ENCODE data around the gene ATOSB. TPM values are rescaled to one million over a fixed set of nuclear protein-coding genes. Genes with fewer than 3 reads are reported as not detected.

The ATOSB gene
- total and polyA plus RNA-seq, 2 experiments from 2014 or later = 2.3 to 6.1 TPM

DNA sequence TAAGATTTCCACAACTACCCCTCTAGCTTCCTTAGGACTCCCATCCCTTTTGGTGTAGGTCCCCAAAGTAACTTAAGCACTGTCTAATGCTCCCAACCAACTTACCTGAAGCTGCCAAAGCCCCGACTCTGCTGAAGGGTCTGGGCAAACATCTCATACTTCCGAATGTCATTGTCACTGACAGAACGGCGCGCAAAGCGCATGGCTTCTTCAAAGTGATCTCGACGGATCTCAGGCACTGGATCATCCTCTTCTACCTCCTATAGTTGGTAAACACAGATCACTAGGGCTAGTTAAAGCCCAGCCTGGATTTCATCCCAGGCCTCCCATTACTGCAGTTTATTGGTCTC is 58.4 kb downstream of the ATOSB start:
- H3K9me2 ChIP-seq (ENCODE audit: insufficient read depth) = no peaks in the 10 kb centered on the region
- no peak overlapping the region for H2AFZ ChIP-seq
- no peaks in the 10 kb centered on the region for H3K9me3 Mint-ChIP-seq
- DNase-seq (ENCODE audit: low spot score) = no peak
- H3K27ac Mint-ChIP-seq = no peak overlapping the region
- H3K4me3 Mint-ChIP-seq = no peak overlapping the region
- no peak overlapping the region for H3K4me3 ChIP-seq
- H3K36me3 Mint-ChIP-seq (ENCODE audit: low read depth) = peaks cover 99% of the 10 kb centered on the region
- no peaks in the 10 kb centered on the region; the same call in 1 of the 2 replicates for H3K79me2 ChIP-seq (replicated peaks; ENCODE audit: insufficient read depth)
- H3K4me1 Mint-ChIP-seq = no peaks in the 10 kb centered on the region
- H3K4me1 ChIP-seq (ENCODE audit: insufficient read depth) = no peaks in the 10 kb centered on the region
- TF ChIP-seq ZNF462 (CRISPR knock-in tag; IDR thresholded peaks at IDR 0.05) (no peak), CTCF (conservative IDR thresholded peaks at IDR 0.05; ENCODE audit: low read depth in 2 of 2) (no peak), NANOG (IDR thresholded peaks at IDR 0.05; ENCODE audit: borderline replicate concordance) (no peak), CREB1 (CRISPR knock-in tag; IDR thresholded peaks at IDR 0.05; ENCODE audit: low read depth) (no peak), ETS1 (IDR thresholded peaks at IDR 0.05) (no peak), EZH2 (IDR thresholded peaks at IDR 0.05; ENCODE audit: low read depth, unreplicated experiment) (no peak), ZNF331 (CRISPR knock-in tag; IDR thresholded peaks at IDR 0.05; ENCODE audit: low read depth) (no peak), STAT1 (IDR thresholded peaks at IDR 0.05; ENCODE audit: unreplicated experiment) (no peak), POLR2AphosphoS5 (IDR thresholded peaks at IDR 0.05; ENCODE audit: low read depth) (no peak), REST (IDR thresholded peaks at IDR 0.05; ENCODE audit: unreplicated experiment) (no peak), JUNB (IDR thresholded peaks at IDR 0.05; ENCODE audit: unreplicated experiment) (no peak), ZNF114 (CRISPR knock-in tag; IDR thresholded peaks at IDR 0.05) (no peak), EZH2phosphoT487 (IDR thresholded peaks at IDR 0.05; ENCODE audit: unreplicated experiment) (no peak)
- H3F3A ChIP-seq (replicated peaks; ENCODE audit: low read depth) = peaks cover 42% of the 10 kb centered on the region
- peaks cover 28% of the 10 kb centered on the region for H4K20me1 ChIP-seq (replicated peaks; ENCODE audit: insufficient read depth)
- H3K27me3 ChIP-seq (ENCODE audit: insufficient read depth) = no peaks in the 10 kb centered on the region
- H3K27ac ChIP-seq (ENCODE audit: low read depth) = no peak overlapping the region; the same call in 1 of the 2 replicates
- no peak overlapping the region for H3K4me2 ChIP-seq
- peaks cover 5% of the 10 kb centered on the region for H3K27me3 Mint-ChIP-seq (ENCODE audit: insufficient read depth, low read depth, poor library complexity)
- no peak for ATAC-seq
- peaks cover 73% of the 10 kb centered on the region for H3K36me3 ChIP-seq (ENCODE audit: insufficient read depth)

Measured in GM23338 (cell line).